Left renal cortex interstitium (tissue), 4 donors: ENCODE results near the gene ASPG. TPM values are rescaled to one million over a fixed set of nuclear protein-coding genes. Genes with fewer than 3 reads are reported as not detected.

Experiments
- DNase-seq, 4 donors: peaks; one replicate each; pipeline ENCODE4 v3.0.0-alpha.2; 2013; ENCODE audit warnings: low read depth in 4 of 4, low spot score in 2 of 4, missing footprints in 1 of 4
- polyA plus RNA-seq, 4 donors: library from polyadenylated mRNA; unstranded; fragments of 120-200 nt; gene quantifications; one replicate each; pipeline ENCODE4 v1.2.1, GENCODE V29; 2013; ENCODE audit not compliant: insufficient read length in 4 of 4

ASPG gene
- polyA plus RNA-seq, 4 donors: 13.0 to 17.1 (median 15.7) TPM

DNA sequence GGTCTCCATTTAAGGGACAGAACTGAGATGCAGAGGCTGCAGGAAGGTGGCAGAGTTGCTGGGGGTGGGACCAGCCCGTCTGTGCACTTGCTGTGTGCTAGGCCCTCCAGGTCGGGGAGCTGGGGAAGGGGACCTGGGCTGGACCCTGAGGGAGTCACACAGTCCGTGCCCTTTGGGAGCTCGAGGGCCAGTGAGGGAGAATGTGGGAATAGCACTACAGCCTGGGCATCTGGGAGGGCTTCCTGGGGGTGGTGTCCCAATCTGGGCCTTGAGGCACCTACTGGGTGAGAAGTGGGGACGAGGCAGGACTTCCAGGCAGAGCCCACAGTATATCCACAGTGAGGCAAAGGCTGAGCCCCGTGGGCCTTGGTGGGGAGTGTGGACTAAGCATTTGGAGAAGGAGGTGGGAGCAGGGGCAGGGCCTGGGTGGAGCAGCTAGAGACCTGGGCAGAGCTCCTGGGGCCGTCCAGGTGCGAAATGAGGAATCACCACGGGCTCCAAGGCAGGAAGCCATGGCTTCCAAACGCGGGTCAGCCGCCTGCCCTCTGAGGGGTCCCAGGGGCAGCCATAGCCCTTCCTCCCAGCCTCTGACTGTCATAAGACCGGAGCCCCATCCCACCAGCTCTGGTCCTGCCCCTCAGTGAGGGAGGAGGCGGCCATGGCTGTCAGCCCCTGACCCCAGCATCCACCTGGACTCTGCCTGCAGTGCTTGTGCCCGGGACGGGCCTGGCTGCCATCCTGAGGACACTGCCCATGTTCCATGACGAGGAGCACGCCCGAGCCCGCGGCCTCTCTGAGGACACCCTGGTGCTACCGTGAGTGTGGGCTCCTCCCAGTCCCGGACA, 6.6 kb downstream of the ASPG start:
- no peak for DNase-seq

DNA sequence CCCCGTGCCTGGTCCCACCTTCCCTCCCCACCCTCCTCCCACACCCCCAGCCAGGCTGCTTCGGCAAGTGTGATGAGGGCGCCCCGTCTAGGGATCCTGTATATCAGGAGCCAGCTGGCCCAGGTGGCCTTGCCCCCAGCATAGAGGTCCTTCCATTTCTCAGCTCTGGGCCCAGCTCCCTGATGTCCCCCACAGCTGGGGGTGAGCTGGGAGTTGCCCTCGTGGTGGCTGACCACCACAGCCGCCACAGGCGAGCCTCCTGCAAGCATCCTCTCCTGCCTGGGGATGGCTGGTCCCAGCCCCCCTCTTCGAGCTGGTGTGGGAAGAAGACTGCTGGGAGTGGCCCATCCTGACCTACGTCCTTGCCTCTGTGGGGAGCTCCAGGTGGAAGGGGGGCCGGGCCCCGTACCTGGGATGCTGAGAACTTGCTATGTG, 7.4 kb downstream of the ASPG start:
- DNase-seq: no peak

DNA sequence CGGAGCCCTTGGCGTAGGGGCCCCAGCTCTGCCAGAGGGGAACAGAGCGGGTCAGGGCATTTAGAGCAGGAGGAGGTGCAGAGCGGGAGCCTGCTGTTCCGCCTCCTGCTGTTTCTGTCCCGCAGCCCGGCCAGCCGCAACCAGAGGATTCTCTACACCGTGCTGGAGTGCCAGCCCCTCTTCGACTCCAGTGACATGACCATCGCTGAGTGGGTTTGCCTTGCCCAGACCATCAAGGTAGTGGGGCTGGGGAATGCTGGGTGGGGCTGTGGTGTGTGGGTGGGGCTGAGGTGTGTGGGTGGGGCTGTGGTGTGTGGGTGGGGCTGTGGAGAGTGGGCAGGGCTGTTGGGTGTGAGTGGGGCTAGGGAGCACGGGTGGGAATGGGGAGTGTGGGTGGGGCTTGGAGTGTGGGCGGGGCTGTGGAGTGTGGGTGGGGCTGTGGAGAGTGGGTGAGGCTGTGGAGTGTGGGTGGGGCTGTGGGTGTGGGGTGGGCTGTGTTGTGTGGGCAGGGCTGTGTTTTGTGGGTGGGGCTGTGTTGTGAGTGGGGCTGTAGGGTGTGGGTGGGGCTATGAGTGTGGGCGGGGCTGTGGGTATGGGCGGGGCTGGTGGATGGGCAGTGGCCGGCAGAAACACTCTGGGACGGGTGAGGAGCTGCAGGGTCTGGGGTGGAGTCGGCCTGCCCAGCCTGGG, 8.0 kb downstream of the ASPG start:
- DNase-seq: no peak

DNA sequence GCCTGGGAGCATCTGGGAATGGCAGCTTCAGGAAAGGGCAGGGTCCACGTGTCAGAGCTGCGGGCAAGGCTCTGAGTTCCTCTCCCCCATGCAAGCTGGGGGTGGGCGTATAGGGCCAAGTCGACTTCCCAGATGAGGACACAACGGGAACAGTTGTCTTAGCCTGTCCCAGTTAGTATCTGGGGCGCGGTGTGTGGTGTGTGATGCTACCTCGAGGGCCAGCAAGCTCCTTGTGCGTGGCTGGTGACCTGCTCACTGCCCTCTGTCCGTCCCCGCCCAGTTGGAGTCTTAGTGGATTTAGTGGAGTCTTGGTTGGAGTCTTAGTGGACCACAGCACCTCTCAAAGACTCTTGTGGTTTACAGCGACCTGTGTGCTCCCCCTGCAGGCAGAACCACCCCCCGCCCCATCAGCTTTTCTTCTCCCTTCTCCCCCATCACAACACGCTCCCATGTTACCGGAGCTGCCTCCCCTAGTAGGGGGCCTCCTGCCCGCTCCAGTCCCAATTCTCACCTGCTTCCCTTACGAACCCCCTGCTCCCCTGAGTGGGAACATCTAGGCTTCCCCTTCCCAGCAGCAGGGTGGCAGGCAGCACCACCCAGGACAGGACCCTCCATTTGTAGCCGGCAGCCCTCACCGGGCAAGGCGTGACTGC, 8.7 kb downstream of the ASPG start:
- no peak for DNase-seq

DNA sequence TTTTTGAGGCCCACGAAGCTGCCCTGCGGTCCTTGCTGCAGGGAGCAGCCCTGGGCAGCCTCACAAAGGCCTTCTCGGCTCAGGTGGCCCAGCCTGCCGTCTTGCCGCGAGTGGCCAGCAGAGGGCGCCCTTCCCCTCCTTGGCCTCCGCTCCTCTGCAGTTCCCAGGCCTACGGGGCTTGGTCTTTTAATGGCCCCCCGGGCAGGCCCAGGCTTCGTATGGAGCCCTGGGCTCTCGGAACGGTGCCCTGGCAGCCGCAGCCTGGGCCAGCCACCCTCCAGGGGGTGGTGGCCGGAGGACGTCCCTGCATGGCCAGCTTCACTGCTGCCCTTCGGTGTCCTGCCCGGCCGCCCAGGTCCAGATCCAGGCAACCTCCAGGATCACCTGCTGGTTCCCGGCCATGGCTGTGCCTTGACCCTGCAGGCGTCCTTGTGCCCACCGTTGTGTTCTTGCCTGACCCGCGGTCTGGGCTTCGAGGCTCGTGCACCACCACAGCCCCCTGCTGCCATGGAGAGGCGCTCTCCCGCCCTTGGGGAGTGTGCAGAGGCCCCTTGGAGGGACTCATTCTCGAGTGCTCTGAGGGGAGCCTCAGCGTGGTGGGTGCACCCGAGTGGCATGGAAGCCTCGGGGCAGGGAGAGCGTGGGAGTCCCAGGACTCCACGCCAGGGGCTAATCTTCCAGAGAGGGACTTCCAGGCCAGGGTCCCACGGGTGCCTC, 9.4 kb downstream of the ASPG start:
- no peak for DNase-seq

DNA sequence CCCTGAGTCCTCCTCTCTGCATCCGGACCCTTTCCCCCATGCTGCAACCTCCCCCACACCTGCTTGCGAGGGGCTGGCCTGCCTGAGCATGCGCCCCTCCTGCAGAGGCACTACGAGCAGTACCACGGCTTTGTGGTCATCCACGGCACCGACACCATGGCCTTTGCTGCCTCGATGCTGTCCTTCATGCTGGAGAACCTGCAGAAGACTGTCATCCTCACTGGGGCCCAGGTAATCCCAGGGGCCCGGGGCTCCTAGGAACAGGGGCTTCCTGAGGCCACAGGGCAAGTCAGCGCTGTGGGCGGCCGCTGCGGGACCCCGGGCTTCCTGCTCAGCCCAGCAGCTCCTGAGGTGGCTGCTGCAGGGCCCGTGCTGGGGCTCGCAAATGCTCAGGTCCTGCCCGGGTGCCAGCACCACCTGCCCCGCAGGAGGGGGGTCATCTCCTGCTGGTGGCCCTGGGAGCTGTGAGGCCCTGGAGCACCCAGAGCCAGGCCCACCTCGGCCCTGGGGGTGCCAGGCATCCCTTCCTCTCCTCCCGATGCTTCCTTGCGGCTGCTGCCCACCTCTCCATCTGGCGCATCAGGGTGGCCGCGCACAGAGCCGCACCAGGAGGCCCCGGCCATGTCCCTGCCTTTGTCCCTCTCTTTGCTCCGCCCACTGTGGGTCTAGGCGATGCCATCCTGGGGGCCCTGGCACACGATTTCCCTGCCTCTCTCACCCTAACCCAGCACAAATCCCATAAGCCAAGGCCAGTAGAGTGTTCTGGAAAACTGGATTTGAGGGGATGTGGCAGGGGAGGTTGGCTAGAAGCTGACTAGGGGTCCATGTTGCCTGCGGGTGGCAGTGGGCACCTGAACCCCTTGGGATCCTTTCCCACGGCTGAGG, 10.2 kb downstream of the ASPG start:
- no peak for DNase-seq

DNA sequence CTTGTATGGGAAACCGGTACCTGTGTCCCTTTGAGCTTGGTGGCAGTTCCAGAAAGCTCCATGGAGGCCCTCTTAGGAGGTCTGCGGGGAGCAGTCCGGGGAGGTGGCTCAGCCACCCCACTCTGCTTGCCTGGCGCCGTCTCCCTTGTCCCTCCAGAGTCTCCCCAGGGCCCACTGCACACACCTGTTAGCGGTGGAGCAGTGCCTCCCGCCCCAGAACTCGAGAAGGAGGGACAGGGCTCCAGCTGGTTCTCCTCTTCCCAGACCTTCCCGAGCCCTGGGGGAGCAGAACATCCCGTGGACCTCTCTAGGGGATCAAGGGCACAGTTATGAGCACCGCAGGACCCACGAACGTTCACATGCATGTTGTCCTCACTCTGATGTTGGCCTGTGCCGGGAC, 10.8 kb downstream of the ASPG start:
- no peak for DNase-seq

DNA sequence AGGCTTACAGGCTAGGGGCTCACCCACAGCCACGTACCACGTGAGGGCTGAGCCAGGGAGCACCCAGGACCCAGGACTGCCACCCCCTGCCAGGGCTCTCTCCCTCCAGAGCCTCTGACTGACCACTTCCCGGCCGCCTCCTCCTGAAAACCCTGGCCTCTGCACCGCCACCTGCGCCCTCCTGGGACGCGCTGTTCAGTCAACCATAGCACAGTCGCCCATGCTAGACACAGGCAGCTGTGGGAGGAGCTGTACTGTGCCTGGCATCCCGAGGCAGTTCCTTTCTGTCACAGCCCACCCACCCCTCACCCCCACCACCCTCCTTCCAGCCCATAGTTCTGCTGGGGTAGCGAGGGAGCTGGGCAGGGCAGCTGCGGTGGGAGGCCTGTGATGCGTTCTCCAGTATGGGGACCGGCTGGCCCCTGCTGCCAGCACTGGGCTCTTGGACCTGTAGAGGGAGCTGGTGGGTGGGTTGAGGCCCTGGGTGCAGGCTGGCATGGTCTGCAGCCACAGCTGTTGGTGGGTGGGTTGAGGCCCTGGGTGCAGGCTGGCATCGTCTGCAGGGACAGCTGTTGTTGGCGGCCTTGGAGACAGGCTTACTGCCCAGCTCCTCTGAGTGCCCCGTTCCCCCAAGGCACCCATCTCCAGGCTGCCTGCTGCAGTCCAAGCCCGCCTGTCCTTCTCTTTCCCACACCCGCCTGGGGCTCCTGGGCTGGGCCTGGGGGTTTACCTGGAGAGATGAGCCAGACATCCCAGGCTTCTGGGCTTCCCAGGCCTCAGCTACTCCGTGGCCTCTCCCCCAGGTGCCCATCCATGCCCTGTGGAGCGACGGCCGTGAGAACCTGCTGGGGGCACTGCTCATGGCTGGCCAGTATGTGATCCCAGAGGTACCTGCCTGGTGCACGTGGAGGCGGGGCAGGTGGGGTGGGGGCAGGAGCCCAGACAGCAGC, 11.5 kb downstream of the ASPG start:
- no peak for DNase-seq

DNA sequence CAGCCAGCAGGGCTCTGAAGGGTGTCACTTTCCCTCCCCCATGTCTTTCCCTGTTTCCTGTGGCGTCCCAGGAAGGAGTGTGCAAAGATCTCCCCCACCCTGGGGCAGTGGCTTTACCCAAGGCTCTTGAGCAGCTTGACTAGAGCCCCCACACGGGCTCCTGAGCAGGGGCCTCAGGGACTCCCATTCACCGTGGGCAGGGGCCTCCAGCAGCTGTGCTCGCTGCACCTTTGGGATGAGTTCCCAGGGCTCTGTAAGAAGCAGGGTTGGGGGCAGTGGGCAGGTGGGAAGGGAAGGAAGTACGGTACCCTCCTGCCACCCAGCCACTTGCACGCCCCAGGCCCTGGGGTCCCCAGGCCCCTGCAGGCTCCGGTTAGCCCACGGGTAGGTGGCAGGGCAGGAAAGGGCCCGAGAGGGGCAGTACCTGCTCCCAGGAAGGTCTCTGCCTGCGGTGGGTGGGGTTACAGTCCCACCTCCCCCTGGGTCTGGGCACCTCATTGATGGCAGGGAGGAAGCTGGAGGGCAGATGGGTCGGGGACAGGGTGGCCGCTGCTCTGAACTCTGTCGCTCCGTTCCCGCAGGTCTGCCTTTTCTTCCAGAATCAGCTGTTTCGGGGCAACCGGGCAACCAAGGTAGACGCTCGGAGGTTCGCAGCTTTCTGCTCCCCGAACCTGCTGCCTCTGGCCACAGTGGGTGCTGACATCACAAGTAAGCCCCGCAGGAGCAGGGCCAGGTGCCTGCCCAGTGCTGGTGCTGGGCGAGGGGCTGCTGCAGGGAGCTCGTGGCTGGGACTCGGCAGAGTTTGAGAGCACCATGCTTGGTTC, 13.0 kb downstream of the ASPG start:
- no peak for DNase-seq

DNA sequence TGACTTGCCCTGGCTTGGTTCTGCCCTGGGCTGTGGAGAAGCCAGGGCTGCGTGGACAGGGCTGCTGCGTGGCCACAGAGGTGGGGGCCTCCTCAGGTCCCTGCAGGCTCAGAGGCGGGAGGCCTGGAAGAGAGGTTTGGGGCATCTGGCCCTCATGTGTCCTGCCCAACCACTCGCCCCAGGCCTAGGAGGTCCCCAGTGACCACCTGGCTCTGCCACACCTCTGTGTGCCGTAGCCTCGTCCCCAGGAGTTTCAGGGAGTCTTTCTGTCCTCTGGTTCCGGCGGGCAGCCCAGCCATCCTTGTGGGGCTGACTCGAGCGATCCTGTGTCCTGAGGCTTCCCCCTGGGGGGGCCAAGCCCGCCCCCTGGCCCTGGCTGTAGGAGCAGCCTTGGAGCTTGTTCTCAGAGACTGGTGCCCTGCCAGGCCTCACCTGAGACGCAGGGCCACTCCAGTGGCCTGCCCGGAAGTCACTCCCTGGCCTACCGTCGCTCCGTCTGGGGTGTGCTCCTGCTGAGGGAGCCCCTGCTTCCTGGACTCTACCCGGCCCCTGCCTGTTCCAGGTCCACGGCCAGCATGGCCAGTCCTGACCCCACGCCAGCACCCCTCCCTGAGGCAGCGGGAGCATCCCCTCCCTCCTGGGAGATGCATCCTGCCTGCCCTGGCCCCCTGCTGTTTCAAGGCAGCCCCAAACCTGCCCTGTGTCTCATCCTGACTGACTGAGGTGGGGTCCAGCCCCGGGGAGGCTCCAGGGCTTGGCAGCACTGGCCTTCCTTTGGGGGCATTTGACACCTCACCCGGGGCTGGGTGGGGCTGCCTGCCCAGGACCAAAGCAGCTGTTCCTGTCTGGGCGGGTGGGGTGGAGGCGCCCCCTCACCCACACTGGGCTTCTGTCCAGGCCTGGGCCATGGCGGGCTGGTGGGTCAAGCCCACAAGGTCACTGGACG, 13.9 kb downstream of the ASPG start:
- no peak for DNase-seq

DNA sequence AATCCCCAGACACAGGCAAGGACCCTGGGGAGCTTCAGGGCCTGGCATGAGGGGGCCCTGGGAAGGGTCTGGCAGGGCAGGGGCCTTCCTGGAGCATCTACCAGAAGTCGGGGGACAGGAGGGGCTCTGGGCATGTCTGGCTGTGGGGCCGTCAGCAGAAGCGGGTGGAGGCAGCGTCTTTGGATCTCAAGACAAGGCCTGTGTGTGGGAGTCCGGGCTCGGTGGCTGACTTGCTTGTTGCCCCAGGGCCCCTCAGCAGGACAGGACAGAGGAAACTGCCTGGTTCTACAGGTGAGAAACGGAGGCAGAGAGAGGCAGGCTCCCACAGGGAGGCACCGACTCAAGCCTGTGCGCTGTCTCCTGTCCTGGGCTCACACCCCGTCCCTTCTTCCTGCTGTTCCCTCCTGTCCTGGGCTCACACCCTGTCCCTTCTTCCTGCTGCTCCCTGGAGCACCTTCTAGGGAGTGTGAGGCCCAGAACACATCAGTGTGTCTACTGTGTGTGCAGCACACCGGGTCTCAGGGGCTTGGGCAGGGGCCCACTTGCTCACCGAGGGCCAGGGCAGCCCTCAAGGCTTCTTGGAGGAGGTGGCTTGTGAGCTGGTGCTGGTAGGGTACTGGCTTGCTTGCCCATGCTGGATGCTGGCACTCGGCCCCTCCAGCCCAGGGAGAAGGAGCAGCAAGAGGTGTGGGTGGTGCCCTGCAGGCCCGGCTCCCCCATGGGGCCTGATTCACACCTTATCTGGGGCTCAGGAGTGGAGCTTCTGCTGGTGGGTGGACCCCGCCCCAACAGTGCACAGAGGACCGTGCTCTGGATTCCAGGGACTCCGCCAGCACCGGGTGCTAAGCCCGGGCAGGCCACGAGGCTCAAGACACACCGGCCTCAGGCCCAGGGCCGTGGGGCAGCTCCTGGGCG, 14.9 kb downstream of the ASPG start:
- no peak for DNase-seq

DNA sequence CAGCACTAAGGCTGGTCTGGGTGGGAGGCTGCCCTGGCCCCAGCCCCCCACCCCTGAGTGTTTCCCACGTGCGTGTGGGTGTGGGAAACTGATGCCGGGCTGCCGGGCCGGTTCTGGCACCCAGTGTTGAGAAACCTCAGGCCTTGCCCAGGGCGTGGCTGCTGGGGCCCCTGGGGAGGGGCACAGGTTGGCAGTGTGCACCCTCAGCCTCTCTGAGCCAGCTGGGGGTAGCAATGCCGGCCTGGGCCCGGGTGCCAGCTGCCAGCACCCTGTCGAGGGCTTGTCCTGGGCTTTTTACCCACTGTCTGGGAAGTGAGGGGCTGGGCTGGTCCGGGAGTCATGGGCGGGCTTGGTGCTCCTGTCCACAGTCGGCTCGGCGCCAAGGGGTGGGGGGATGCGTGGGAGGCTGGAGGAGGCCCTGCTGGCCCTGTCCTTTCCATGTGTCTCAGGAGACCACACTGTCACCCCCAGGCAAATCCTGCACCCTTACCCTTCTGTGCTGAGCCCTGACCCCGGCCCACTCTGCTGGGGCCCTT, 15.7 kb downstream of the ASPG start:
- no peak for DNase-seq

DNA sequence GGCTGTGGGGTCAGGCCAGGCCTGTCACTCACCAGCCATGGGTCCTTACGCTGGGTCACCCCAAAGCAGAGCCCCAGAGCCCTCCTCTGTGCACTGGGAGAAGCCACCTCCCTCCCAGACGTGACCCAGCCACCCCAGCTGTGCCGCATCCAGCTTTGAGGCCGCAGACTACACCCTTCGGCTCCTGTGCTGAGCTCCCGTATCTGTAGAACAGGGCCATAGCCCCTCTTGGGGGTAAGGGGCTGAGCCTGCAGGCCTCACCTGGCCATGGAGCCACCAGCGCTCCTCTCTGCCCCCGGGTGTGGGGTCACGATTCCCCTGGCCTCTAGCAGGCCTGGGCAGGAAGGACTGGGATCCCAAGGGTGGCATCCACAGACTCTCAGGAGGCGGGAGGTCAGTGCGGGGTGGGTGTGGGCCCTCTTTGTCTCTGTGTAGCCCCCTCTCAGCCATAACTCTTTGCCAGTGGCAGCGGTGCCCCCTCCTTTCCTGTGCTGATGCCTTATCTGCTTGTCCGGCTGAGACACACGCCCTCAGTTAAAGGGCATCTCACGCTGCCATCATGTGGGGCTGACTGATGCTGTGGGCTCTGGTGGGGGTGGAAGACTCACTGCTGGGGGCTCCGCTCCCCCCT, 16.3 kb downstream of the ASPG start:
- no peak for DNase-seq

DNA sequence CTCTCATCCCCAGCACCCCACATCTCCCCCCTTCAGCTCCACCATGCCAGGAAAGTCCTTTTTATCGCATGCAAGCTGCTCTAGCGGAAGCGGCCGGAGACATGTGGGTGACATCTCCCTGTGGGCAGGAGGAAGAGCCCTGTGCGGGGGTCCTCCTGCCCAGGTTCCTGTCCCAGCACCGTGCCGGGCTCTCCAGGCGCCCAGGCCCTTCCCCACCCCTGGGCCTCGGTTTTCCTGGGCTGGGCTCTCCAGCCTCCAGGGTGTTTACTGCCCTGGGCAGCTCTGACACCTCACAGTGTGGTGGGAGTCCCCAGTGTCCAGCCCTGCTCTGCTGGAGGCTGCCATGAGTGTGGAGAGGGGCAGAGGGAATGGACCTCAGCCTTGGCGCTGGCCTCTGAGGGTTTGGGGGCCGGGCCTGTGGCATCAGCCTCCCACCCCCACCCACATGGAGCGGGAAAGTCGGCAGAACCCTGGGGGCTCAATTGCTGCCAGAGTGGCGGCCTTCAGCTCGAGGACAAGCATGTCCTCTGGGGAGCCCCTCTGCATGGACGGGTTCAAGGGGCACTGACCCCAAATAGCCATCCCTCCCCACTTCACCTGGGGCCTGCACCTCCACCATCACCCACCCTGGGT, 16.9 kb downstream of the ASPG start:
- DNase-seq: no peak

DNA sequence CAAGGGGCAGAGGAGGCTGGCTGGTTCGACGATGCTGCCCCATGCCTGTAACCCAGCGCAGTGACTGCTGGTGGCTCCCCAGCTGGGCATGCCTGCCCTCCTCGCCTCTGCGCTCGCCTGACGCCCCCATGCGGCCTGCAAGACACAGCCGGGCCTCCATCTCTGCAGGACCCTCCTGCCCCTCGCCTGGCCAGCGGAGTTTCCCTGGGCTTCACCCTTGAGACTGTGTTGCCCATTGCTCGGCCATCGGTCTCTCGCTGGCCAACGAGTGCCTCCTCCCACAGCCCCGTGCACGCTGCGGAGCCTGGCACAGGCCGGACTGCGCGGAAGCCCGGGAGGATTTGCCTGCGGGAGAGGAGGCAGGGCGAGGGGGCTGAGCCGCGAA, 17.6 kb downstream of the ASPG start:
- no peak for DNase-seq
